Esophagus squamous epithelium (tissue), 4 donors: ENCODE data around the gene CPNE5.

Source experiments
- POLR2A ChIP-seq, 4 donors: fragments of 450-650 bp; IDR thresholded peaks; one replicate each; pipeline ENCODE4 v1.6.1; 2017; ENCODE audit warnings: antibody characterized with exemption in 4 of 4, mild to moderate bottlenecking in 4 of 4, moderate library complexity in 3 of 4
- TF ChIP-seq, protein P1 (sequence below), 6 experiments: fragments of 450-650 bp in 4 of 6; fragments of 200-600 bp in 2 of 6; sonication (generic) in 2 of 6; IDR thresholded peaks; one replicate each; pipeline ENCODE4 v1.5.1; 2016 to 2019; ENCODE audit warnings: antibody characterized with exemption in 6 of 6, mild to moderate bottlenecking in 4 of 6, moderate library complexity in 4 of 6

DNA sequence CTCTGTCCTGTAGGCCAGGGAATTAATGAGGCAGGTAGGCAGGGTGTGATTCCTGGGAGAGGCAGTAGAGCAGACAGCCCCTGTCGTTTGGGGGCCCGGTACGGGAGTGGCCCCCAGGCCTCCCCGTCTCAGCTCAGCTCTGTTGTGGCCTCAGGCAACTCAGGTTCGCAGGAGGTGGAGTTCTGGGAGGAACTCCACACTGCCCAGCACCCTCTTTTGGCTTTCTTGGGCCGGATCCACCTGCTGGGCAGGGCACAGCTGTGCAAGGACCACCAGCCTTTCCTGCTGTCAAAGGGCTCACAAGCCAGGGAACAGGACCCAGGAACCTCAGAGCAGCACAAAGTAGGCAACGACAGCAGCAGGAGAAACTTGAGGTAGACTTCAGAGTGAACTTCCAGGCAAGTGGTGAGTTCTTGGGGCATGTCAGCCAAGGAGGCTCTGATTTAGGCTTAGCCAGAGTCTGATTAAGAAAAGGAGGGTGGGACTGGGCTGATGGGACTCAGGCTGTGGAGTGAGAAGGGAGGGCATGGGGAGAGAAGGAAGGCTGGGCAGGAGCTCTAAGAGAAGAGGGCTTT, 104.7 kb downstream of the CPNE5 start:
- TF ChIP-seq, protein P1, sequence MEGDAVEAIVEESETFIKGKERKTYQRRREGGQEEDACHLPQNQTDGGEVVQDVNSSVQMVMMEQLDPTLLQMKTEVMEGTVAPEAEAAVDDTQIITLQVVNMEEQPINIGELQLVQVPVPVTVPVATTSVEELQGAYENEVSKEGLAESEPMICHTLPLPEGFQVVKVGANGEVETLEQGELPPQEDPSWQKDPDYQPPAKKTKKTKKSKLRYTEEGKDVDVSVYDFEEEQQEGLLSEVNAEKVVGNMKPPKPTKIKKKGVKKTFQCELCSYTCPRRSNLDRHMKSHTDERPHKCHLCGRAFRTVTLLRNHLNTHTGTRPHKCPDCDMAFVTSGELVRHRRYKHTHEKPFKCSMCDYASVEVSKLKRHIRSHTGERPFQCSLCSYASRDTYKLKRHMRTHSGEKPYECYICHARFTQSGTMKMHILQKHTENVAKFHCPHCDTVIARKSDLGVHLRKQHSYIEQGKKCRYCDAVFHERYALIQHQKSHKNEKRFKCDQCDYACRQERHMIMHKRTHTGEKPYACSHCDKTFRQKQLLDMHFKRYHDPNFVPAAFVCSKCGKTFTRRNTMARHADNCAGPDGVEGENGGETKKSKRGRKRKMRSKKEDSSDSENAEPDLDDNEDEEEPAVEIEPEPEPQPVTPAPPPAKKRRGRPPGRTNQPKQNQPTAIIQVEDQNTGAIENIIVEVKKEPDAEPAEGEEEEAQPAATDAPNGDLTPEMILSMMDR (IDR thresholded peaks at IDR 0.05), result no peak
- TF ChIP-seq POLR2A (IDR thresholded peaks at IDR 0.05), result no peak
